DOHH2 (cell line): ENCODE data around the gene MAGOH.

Experiments
- H3F3A ChIP-seq: fragments of 200-600 bp; sonication (generic), shearing (Covaris generic); 2 replicates; pipeline ENCODE4 v1.6.0; 2016; ENCODE audit warnings: antibody characterized with exemption, mild to moderate bottlenecking; ENCODE audit not compliant: control insufficient read depth, insufficient read depth
- H3K27ac ChIP-seq: fragments of 200-600 bp; sonication (generic); 2 replicates; pipeline ENCODE4 v1.5.1; 2014; ENCODE audit warnings: low read depth, mild to moderate bottlenecking, low read length, moderate library complexity
- H3K27me3 ChIP-seq: fragments of 200-600 bp; sonication (generic); 2 replicates; pipeline ENCODE4 v1.6.1; 2014; ENCODE audit warnings: mild to moderate bottlenecking, low read length, mixed read lengths; ENCODE audit not compliant: control insufficient read depth
- H3K36me3 ChIP-seq: fragments of 200-600 bp; sonication (generic); 2 replicates; pipeline ENCODE4 v1.6.1; 2014; ENCODE audit warnings: mild to moderate bottlenecking, low read length, moderate library complexity, mixed read lengths; ENCODE audit not compliant: control insufficient read depth
- H3K4me1 ChIP-seq: fragments of 200-600 bp; sonication (generic); 2 replicates; pipeline ENCODE4 v1.6.1; 2014; ENCODE audit warnings: mild to moderate bottlenecking, low read length, mixed read lengths; ENCODE audit not compliant: control insufficient read depth
- H3K4me2 ChIP-seq: fragments of 200-600 bp; sonication (generic); 2 replicates; pipeline ENCODE4 v1.6.0; 2014; ENCODE audit warnings: mild to moderate bottlenecking, low read length, moderate library complexity
- H3K4me3 ChIP-seq: fragments of 200-600 bp; sonication (generic); 2 replicates; pipeline ENCODE4 v1.5.1; 2014; ENCODE audit warnings: mild to moderate bottlenecking, low read length, mixed read lengths
- H3K79me2 ChIP-seq: fragments of 200-600 bp; sonication (generic); 2 replicates; pipeline ENCODE4 v1.6.1; 2014; ENCODE audit warnings: mild to moderate bottlenecking, low read length, mixed read lengths; ENCODE audit not compliant: control insufficient read depth
- H3K9me2 ChIP-seq: fragments of 200-600 bp; sonication (generic); replicated peaks from 2 replicates; pipeline ENCODE4 v1.6.1; 2014; ENCODE audit warnings: mild to moderate bottlenecking, low read length, mixed read lengths; ENCODE audit not compliant: control insufficient read depth
- H3K9me3 ChIP-seq: fragments of 200-600 bp; sonication (generic); 2 replicates; pipeline ENCODE4 v1.6.1; 2014; ENCODE audit warnings: antibody characterized with exemption, low read length, mixed read lengths; ENCODE audit not compliant: control insufficient read depth, insufficient read depth
- H4K20me1 ChIP-seq: fragments of 200-600 bp; sonication (generic); 2 replicates; pipeline ENCODE4 v1.6.0; 2014; ENCODE audit warnings: low read depth, mild to moderate bottlenecking, antibody characterized with exemption, low read length, moderate library complexity; ENCODE audit not compliant: control insufficient read depth, insufficient read depth
- CTCF ChIP-seq: fragments of 200-600 bp; sonication (generic); IDR thresholded peaks from one replicate; pipeline ENCODE4 v1.5.1; 2014; ENCODE audit warnings: antibody characterized with exemption, mild to moderate bottlenecking, low read depth, low read length; ENCODE audit not compliant: poor library complexity, severe bottlenecking
- EZH2phosphoT487 ChIP-seq: fragments of 200-600 bp; sonication (generic); IDR thresholded peaks from 2 replicates; pipeline ENCODE4 v1.6.1; 2017; ENCODE audit warnings: borderline replicate concordance, mild to moderate bottlenecking, antibody characterized with exemption, low read length, moderate library complexity, mixed read lengths

The MAGOH gene

GRCh38 chr1:53249706-53250105 is 11.4 kb upstream of the MAGOH start:
- Histone ChIP-seq H3K4me1 (peaks cover 29% of the 10 kb centered on the region), H3K4me3 (no peak overlapping the region), H3K27ac (no peak overlapping the region), H3F3A (no peaks in the 10 kb centered on the region), H4K20me1 (no peaks in the 10 kb centered on the region), H3K36me3 (peaks cover 77% of the 10 kb centered on the region), H3K9me3 (no peaks in the 10 kb centered on the region), H3K27me3 (no peaks in the 10 kb centered on the region), H3K79me2 (no peaks in the 10 kb centered on the region), H3K9me2 (no peaks in the 10 kb centered on the region), H3K4me2 (no peak overlapping the region)
- no peak for TF ChIP-seq CTCF
- TF ChIP-seq EZH2phosphoT487 = no peak

GRCh38 chr1:53246261-53247134 is 8.2 kb upstream of the MAGOH start:
- TF ChIP-seq CTCF = no peak
- no peak for TF ChIP-seq EZH2phosphoT487
- Histone ChIP-seq H3K79me2 (no peaks in the 10 kb centered on the region), H3K4me1 (peaks cover 29% of the 10 kb centered on the region), H3K9me3 (no peaks in the 10 kb centered on the region), H3K27me3 (no peaks in the 10 kb centered on the region), H4K20me1 (no peaks in the 10 kb centered on the region), H3K4me3 (peak overlapping the region; percentile 27), H3K9me2 (no peaks in the 10 kb centered on the region), H3K27ac (peak overlapping the region; percentile 46), H3K36me3 (peaks cover 68% of the 10 kb centered on the region), H3K4me2 (peak overlapping the region; percentile 63), H3F3A (peaks cover 4% of the 10 kb centered on the region)

GRCh38 chr1:53244141-53244540 is 5.8 kb upstream of the MAGOH start:
- no peaks in the 10 kb centered on the region for H3K27me3 ChIP-seq
- H3K9me3 ChIP-seq = no peaks in the 10 kb centered on the region
- no peak for TF ChIP-seq CTCF
- no peak for TF ChIP-seq EZH2phosphoT487
- H3K4me2 ChIP-seq = no peak overlapping the region
- H3K4me1 ChIP-seq = peaks cover 31% of the 10 kb centered on the region
- no peaks in the 10 kb centered on the region for H3K9me2 ChIP-seq
- peaks cover 14% of the 10 kb centered on the region for H3F3A ChIP-seq
- no peak overlapping the region for H3K27ac ChIP-seq
- H4K20me1 ChIP-seq = no peaks in the 10 kb centered on the region
- no peak overlapping the region for H3K4me3 ChIP-seq
- H3K36me3 ChIP-seq = peaks cover 46% of the 10 kb centered on the region
- H3K79me2 ChIP-seq = no peaks in the 10 kb centered on the region
